SJSA1 (cell line): ENCODE measurements around the gene THRSP. TPM values are rescaled to one million over a fixed set of nuclear protein-coding genes. Genes with fewer than 3 reads are reported as not detected.
"Not testable (repeated sequence)": the region's sequence is repeated elsewhere in the genome, so short reads cannot be mapped to it uniquely, and the experiment has no call there.

Source experiments
- DNase-seq, 2 experiments: peaks; one replicate each; pipeline ENCODE4 v3.0.0-alpha.2; 2015 to 2020; ENCODE audit warnings: low spot score in 2 of 2, low read depth in 1 of 2
- H3K27ac ChIP-seq: fragments of 250-450 bp; sonication (Bioruptor Pico); 2 replicates; pipeline ENCODE4 v1.5.1; 2020; ENCODE audit warnings: mild to moderate bottlenecking, moderate library complexity
- H3K27me3 ChIP-seq: fragments of 250-450 bp; sonication (Bioruptor Pico); replicated peaks from 2 replicates; pipeline ENCODE4 v1.5.1; 2020; ENCODE audit warnings: mild to moderate bottlenecking, moderate library complexity
- H3K36me3 ChIP-seq: fragments of 250-450 bp; sonication (Bioruptor Pico); 2 replicates; pipeline ENCODE4 v1.5.1; 2020; ENCODE audit warnings: mild to moderate bottlenecking
- H3K4me1 ChIP-seq: fragments of 250-450 bp; sonication (Bioruptor Pico); replicated peaks from 2 replicates; pipeline ENCODE4 v1.6.1; 2021; ENCODE audit warnings: mild to moderate bottlenecking
- H3K4me3 ChIP-seq: fragments of 250-450 bp; sonication (Bioruptor Pico); 2 replicates; pipeline ENCODE4 v1.5.1; 2020; ENCODE audit warnings: mild to moderate bottlenecking
- H3K9me3 ChIP-seq: fragments of 250-450 bp; sonication (Bioruptor Pico); replicated peaks from 2 replicates; pipeline ENCODE4 v1.5.1; 2020; ENCODE audit warnings: mild to moderate bottlenecking
- total RNA-seq: library from RNA; depleted of rRNA; stranded (reverse); fragments of >200 nt; shearing (Covaris generic); gene quantifications from 2 replicates; pipeline ENCODE4 v1.2.3, GENCODE V29; 2014

Gene THRSP
- total RNA-seq, 1 experiment from 2014 or later, result not detected

GRCh38 chr11:78080818-78081495 lies 17.3 kb downstream of the THRSP start:
- H3K27ac ChIP-seq, result peak overlapping the region; percentile 97
- H3K4me3 ChIP-seq, result peak overlapping the region; percentile 34
- H3K4me1 ChIP-seq, result peaks cover 57% of the 10 kb centered on the region
- H3K36me3 ChIP-seq, result peaks cover 24% of the 10 kb centered on the region
- no peaks in the 10 kb centered on the region for H3K27me3 ChIP-seq
- DNase-seq, result peak; percentile 75 to 84
- no peaks in the 10 kb centered on the region for H3K9me3 ChIP-seq

- Histone ChIP-seq H3K4me1 (peaks cover 57% of the 10 kb centered on the region), H3K27ac (peak overlapping the region; percentile 97), H3K9me3 (no peaks in the 10 kb centered on the region), H3K27me3 (no peaks in the 10 kb centered on the region), H3K4me3 (peak overlapping the region; percentile 34), H3K36me3 (peaks cover 24% of the 10 kb centered on the region)
- no peak for DNase-seq
Observed at GRCh38 chr11:78081583-78081982, 17.9 kb downstream of the THRSP start.

- H3K27ac ChIP-seq, result peak overlapping the region; percentile 97
- peak overlapping the region; percentile 34 for H3K4me3 ChIP-seq
- no peak for DNase-seq
- peaks cover 26% of the 10 kb centered on the region for H3K36me3 ChIP-seq
- peaks cover 60% of the 10 kb centered on the region for H3K4me1 ChIP-seq
- H3K27me3 ChIP-seq, result no peaks in the 10 kb centered on the region
- no peaks in the 10 kb centered on the region for H3K9me3 ChIP-seq
Observed at GRCh38 chr11:78082146-78082545, 18.5 kb downstream of the THRSP start.

- Histone ChIP-seq H3K4me3 (no peak overlapping the region), H3K4me1 (peaks cover 57% of the 10 kb centered on the region), H3K9me3 (no peaks in the 10 kb centered on the region), H3K36me3 (peaks cover 20% of the 10 kb centered on the region), H3K27me3 (no peaks in the 10 kb centered on the region), H3K27ac (peak overlapping the region; percentile 97; the same call in 1 of the 2 replicates)
- DNase-seq, result no peak
Observed at GRCh38 chr11:78083021-78083420, 19.4 kb downstream of the THRSP start.

- DNase-seq, result peak; percentile 50 to 70
- H3K27ac ChIP-seq, result peak overlapping the region; percentile 85
- not testable (repeated sequence) for H3K27me3 ChIP-seq, H3K4me3 ChIP-seq, H3K9me3 ChIP-seq
- peaks cover 18% of the 10 kb centered on the region; the same call in 1 of the 2 replicates for H3K36me3 ChIP-seq
- H3K4me1 ChIP-seq, result peaks cover 55% of the 10 kb centered on the region
Observed at GRCh38 chr11:78084506-78084905, 20.8 kb downstream of the THRSP start.

GRCh38 chr11:78085972-78086371 lies 22.3 kb downstream of the THRSP start:
- Histone ChIP-seq H3K4me1 (peaks cover 45% of the 10 kb centered on the region), H3K4me3 (no peak overlapping the region), H3K27me3 (no peaks in the 10 kb centered on the region), H3K36me3 (peaks cover 15% of the 10 kb centered on the region; the same call in 1 of the 2 replicates), H3K9me3 (no peaks in the 10 kb centered on the region), H3K27ac (peak overlapping the region; percentile 85; the same call in 1 of the 2 replicates)
- DNase-seq, result no peak

GRCh38 chr11:78086521-78087074 lies 22.9 kb downstream of the THRSP start:
- H3K27me3 ChIP-seq, H3K4me3 ChIP-seq, H3K27ac ChIP-seq, DNase-seq, H3K9me3 ChIP-seq: not testable (repeated sequence)
- Histone ChIP-seq H3K36me3 (peaks cover 15% of the 10 kb centered on the region; the same call in 1 of the 2 replicates), H3K4me1 (peaks cover 38% of the 10 kb centered on the region)

GRCh38 chr11:78094250-78094649 lies 30.6 kb downstream of the THRSP start:
- Histone ChIP-seq H3K27me3 (no peaks in the 10 kb centered on the region), H3K36me3 (no peaks in the 10 kb centered on the region), H3K4me1 (no peaks in the 10 kb centered on the region), H3K27ac (no peak overlapping the region), H3K4me3 (no peak overlapping the region), H3K9me3 (no peaks in the 10 kb centered on the region)
- no peak for DNase-seq

GRCh38 chr11:78097666-78098385 lies 34.2 kb downstream of the THRSP start:
- Histone ChIP-seq H3K4me1 (no peaks in the 10 kb centered on the region), H3K9me3 (no peaks in the 10 kb centered on the region), H3K27ac (no peak overlapping the region), H3K27me3 (no peaks in the 10 kb centered on the region), H3K36me3 (peaks cover 2% of the 10 kb centered on the region; the same call in 1 of the 2 replicates), H3K4me3 (no peak overlapping the region)
- no peak for DNase-seq

- Histone ChIP-seq H3K36me3 (peaks cover 2% of the 10 kb centered on the region; the same call in 1 of the 2 replicates), H3K27ac (no peak overlapping the region), H3K4me3 (no peak overlapping the region), H3K27me3 (no peaks in the 10 kb centered on the region), H3K4me1 (no peaks in the 10 kb centered on the region), H3K9me3 (no peaks in the 10 kb centered on the region)
- DNase-seq, result no peak
Observed at GRCh38 chr11:78099666-78100065, 36.0 kb downstream of the THRSP start.

GRCh38 chr11:78100261-78100660 lies 36.6 kb downstream of the THRSP start:
- no peaks in the 10 kb centered on the region for H3K4me1 ChIP-seq
- no peak overlapping the region for H3K27ac ChIP-seq
- H3K36me3 ChIP-seq, result peaks cover 2% of the 10 kb centered on the region; the same call in 1 of the 2 replicates
- no peak for DNase-seq
- H3K27me3 ChIP-seq, result no peaks in the 10 kb centered on the region
- no peaks in the 10 kb centered on the region for H3K9me3 ChIP-seq
- no peak overlapping the region for H3K4me3 ChIP-seq

GRCh38 chr11:78100676-78101472 lies 37.2 kb downstream of the THRSP start:
- Histone ChIP-seq H3K4me3 (no peak overlapping the region), H3K36me3 (peaks cover 2% of the 10 kb centered on the region; the same call in 1 of the 2 replicates), H3K27ac (no peak overlapping the region), H3K27me3 (no peaks in the 10 kb centered on the region), H3K9me3 (no peaks in the 10 kb centered on the region), H3K4me1 (no peaks in the 10 kb centered on the region)
- DNase-seq, result no peak
